Activated CD8-positive, alpha-beta T cell treated with anti-CD3 and anti-CD28 coated beads for 36 hours (primary cell): ENCODE results near the gene TMEM54. TPM values are rescaled to one million over a fixed set of nuclear protein-coding genes. Genes with fewer than 3 reads are reported as not detected.

Experiments used
- ATAC-seq: fragments of 200-7000 bp; cut with Tn5 transposase; one replicate; pipeline ENCODE4 v1.10.0; 2021; ENCODE audit warnings: mild to moderate bottlenecking, moderate library complexity
- CTCF ChIA-PET: fragments of 350-600 bp; sonication (Branson Sonifier 250); formaldehyde crosslinking; loops from one replicate; lab custom pipeline; 2021; ENCODE audit warnings: antibody characterized with exemption; lab: Charles Lee
- POLR2A ChIA-PET: fragments of 350-600 bp; sonication (Branson Sonifier 250); formaldehyde crosslinking; loops from one replicate; lab custom pipeline; 2021; ENCODE audit warnings: antibody characterized with exemption; lab: Charles Lee
- DNase-seq: peaks from one replicate; pipeline ENCODE4 v3.0.0-alpha.2; 2020
- H3K27ac Mint-ChIP-seq: one replicate; pipeline ENCODE4 v1.8.0; 2021; ENCODE audit warnings: mild to moderate bottlenecking, mixed read lengths
- H3K27me3 Mint-ChIP-seq: one replicate; pipeline ENCODE4 v1.8.0; 2021; ENCODE audit warnings: mixed read lengths
- H3K36me3 Mint-ChIP-seq: one replicate; pipeline ENCODE4 v1.8.0; 2021; ENCODE audit warnings: low read depth, mixed read lengths
- H3K4me1 Mint-ChIP-seq: one replicate; pipeline ENCODE4 v1.8.0; 2021; ENCODE audit warnings: low read depth, mixed read lengths
- H3K4me3 Mint-ChIP-seq: one replicate; pipeline ENCODE4 v1.8.0; 2021; ENCODE audit warnings: mild to moderate bottlenecking, moderate library complexity, mixed read lengths
- H3K9me3 Mint-ChIP-seq: one replicate; pipeline ENCODE4 v1.8.0; 2021; ENCODE audit warnings: mixed read lengths
- CTCF ChIP-seq: fragments of 200-600 bp; IDR thresholded peaks from one replicate; pipeline ENCODE4 v1.8.0; 2022; ENCODE audit warnings: antibody characterized with exemption, mild to moderate bottlenecking
- intact Hi-C: fragments of 100-400 bp; cut with micrococcal nuclease; formaldehyde crosslinking; loops from one replicate; pipeline ENCODE4 v1.10.0; 2022
- total RNA-seq, 2 experiments: library from RNA; stranded (reverse); gene quantifications; one replicate each; pipeline ENCODE4 v1.2.3, GENCODE V29; 2021

TMEM54 gene
- total RNA-seq, 2 experiments from 2014 or later, result 1.3 to 1.9 TPM

DNA sequence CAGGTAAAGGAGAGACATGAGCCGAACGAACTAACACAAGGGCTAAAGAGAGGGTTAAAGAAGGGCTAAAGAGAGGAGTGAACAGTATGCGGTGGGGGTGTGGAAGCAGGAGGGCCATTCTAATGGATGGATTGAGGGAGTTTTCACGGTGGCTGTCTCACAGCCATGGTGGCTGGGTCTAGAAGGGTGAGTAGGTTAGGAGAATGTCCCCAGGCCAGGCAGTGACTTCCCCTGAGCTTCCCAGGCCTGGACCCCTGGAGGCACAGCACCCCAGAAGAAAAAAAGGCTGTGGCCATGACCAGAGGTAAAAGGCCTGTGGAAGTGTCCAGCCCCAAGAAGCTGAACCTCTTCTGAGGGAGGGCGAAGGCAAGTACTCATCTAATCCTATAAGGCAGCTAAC, 34.0 kb downstream of the TMEM54 start:
- no peak overlapping the region for H3K27ac Mint-ChIP-seq
- H3K4me3 Mint-ChIP-seq, result no peak overlapping the region
- ChIA-PET CTCF (interaction anchor here (2.0 to 3.6 kb wide), 2 partner anchors 9 to 155 kb away, joined by 9 to 14 read pairs; no protein-coding TSS in a partner anchor), POLR2A (interaction anchor here (0.6 kb wide), 1 partner anchor 29 kb away, joined by 3 read pairs; no protein-coding TSS in a partner anchor)
- H3K9me3 Mint-ChIP-seq, result no peaks in the 10 kb centered on the region
- intact Hi-C loops, result no loop called here
- H3K27me3 Mint-ChIP-seq, result peaks cover 25% of the 10 kb centered on the region
- TF ChIP-seq CTCF, result no peak
- no peak for DNase-seq
- peaks cover 5% of the 10 kb centered on the region for H3K36me3 Mint-ChIP-seq
- ATAC-seq, result no peak
- peaks cover 6% of the 10 kb centered on the region for H3K4me1 Mint-ChIP-seq

DNA sequence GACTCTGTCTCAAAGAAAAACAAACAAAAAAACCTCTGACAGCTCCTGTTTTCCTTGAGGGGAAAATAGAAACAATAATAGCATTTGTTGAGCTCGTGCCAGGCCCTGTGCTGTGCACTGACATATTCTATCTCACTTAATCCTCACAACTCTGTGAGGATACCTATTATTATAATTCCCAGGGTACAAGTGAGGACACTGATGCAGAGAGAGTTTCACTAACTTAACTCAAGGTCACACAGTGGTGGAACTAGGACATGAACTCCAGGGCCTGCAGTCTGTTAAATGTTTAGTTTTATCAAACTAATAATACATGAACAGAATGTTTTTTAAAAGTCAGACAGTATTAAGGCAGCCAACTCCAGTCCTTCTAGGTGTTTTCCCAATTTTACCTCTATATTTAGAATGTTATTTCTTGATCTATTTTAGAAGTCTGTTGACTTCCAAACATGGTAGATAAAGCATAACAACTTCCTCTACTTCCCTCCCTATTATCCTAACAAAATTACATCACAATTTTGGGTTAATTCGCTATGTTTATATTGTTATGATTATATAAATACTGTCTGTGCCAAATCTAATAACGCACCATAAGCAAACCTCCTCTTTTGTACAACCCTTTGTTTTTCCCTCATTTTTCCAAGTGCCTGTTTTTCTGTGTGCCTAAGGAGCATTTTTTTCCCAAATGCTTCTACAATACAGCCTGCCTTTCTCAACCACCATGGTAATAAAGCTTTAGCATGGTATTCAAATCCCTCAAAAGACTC, 35.4 kb downstream of the TMEM54 start:
- H3K27ac Mint-ChIP-seq, result no peak overlapping the region
- ChIA-PET CTCF (interaction anchor here (2.0 to 3.6 kb wide), 2 partner anchors 10 to 154 kb away, joined by 9 to 14 read pairs; no protein-coding TSS in a partner anchor), POLR2A (interaction anchor here (0.7 to 0.8 kb wide), 2 partner anchors 10 to 160 kb away, joined by 3 read pairs; no protein-coding TSS in a partner anchor)
- H3K27me3 Mint-ChIP-seq, result peaks cover 13% of the 10 kb centered on the region
- H3K9me3 Mint-ChIP-seq, result no peaks in the 10 kb centered on the region
- no peak for TF ChIP-seq CTCF
- H3K4me1 Mint-ChIP-seq, result peaks cover 2% of the 10 kb centered on the region
- no peak overlapping the region for H3K4me3 Mint-ChIP-seq
- DNase-seq, result no peak
- intact Hi-C loops, result no loop called here
- ATAC-seq, result no peak
- peaks cover 5% of the 10 kb centered on the region for H3K36me3 Mint-ChIP-seq

DNA sequence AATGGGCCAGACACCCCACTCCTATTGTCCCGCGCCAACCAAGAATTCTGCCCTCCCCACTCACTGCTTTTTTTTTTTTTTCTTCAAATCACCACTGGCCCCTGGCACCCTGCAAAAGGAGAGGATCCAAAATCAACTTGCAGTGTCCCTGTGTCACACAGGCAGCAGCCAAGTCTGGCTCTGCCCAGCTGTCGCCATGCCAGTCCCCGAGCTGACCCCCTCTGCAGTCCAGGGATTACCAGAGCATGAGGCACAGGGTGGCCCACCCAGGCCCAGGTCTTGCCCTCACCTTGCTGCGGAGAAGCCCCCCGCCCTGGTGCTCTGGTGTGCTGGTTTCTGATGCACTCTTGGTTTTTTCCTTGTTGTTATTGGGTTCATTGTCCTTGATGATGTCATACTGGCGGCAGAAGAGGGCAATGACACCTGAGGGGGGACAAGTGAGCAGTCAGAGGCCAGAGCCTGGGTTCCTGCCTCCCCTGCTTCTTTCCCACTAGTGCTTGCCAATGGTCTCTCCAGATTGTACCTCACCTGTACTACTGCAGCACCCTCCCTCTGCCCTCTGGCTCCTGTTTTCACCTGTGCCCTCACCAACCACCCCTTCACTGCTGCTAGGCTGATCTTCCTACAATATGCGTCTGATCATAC, 36.7 kb downstream of the TMEM54 start:
- Mint-ChIP-seq H3K4me1 (no peaks in the 10 kb centered on the region), H3K27ac (no peak overlapping the region), H3K27me3 (peaks cover 5% of the 10 kb centered on the region), H3K9me3 (no peaks in the 10 kb centered on the region), H3K4me3 (no peak overlapping the region), H3K36me3 (peaks cover 5% of the 10 kb centered on the region)
- no peak for DNase-seq
- ATAC-seq, result no peak
- no peak for TF ChIP-seq CTCF
- POLR2A ChIA-PET, result no interaction called here
- CTCF ChIA-PET, result interaction anchor here (0.9 to 3.6 kb wide), 3 partner anchors 11 to 22 kb away, joined by 3 to 14 read pairs (median 3); partner anchors contain the start of gene HPCA
- intact Hi-C loops, result no loop called here

GRCh38 chr1:32863881-32864245, 37.3 kb downstream of the TMEM54 start:
- intact Hi-C loops, result no loop called here
- ATAC-seq (no peak), DNase-seq (no peak)
- TF ChIP-seq CTCF, result no peak
- CTCF ChIA-PET, result interaction anchor here (0.9 to 1.4 kb wide), 2 partner anchors 11 to 23 kb away, joined by 3 read pairs; partner anchors contain the start of gene HPCA
- Mint-ChIP-seq H3K27ac (no peak overlapping the region), H3K4me3 (no peak overlapping the region), H3K4me1 (no peaks in the 10 kb centered on the region), H3K36me3 (peaks cover 5% of the 10 kb centered on the region), H3K27me3 (no peaks in the 10 kb centered on the region), H3K9me3 (no peaks in the 10 kb centered on the region)
- POLR2A ChIA-PET, result no interaction called here
